ENCODE results near the gene TM6SF1.

Gene TM6SF1

DNA sequence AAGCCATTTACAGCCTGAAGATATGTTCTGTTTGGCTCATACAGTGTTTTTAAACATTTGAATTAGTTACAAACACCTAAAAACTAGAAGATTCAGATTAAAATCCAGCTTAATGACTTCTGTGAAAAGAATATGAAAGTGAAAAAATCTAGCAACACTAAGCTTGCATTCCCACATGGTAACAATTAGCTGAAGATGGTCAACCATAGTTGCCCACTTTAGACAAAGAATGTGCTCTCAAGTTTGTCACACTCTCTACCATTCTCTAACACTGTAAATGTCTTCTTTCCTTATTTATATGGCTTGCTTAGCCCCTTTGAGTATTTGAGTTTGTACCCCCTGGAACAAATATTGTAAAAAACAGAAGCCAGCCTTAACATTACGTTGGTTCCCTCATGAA is 67.4 kb downstream of the TM6SF1 start:
- no peak for DNase-seq (ENCODE audit: low read depth)

DNA sequence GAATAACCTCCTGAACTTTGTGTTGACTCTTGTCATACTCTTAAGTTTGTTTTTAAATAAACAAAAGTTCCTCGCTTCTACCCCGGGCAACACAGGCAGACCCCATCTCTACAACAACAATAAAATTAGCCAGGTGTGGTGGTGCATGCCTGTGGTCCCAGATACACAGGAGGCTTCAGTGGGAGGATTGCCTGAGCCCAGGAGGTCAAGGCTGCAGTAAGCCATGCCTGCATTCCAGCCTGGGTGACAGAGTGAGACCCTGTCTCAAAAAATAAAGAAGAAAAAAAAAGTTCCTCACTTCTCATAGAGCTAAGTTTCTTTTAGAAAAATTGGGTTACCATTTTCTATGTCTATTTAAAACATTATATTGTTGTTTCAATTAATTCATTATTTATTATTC is 70.9 kb downstream of the TM6SF1 start:
- DNase-seq (ENCODE audit: low read depth), result no peak

DNA sequence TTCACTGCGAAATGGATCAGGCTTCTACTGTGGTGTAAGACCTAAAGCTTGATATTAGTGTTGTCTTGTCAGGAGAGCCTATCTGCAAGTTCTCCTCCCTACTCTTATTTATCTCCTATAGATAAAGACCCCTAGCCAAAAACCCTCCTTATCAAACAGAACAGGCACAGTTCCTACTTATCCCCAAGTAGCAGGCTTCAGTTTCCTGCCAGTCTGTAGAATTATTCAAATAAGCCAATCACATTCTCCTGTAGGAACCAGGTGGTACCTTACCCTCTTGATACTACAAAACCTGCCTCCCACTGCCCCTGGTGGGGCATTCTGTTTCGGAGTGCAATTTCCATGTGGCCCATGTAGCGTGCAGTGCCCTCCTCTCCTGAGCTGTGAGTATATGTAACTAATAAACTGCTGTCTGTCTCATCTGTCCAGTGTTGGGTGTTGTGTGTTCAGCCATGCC is 71.5 kb downstream of the TM6SF1 start:
- no peak for DNase-seq (ENCODE audit: low read depth)

DNA sequence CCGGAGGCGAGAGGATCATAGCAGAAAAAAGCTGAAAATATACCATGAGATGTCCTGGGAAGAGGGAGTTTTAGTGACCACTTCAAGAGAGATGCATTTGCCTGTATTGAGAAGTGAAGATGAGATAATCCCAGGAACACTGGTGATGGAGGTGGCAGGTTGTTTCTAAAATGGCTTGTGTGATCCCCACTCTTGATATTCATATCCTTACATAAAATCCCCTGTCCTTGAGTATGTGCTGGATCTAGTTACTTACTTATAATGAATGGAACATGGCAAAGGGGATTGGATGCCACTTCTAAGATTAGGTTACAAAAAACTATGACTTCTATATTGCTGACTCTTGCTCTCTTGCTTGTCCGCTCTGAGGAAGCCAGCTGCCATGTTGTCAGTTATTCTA is 78.1 kb downstream of the TM6SF1 start:
- no peak for DNase-seq (ENCODE audit: low read depth)

Measured in HS-27A (cell line).